Measurements from ENCODE around the gene CDKAL1.

The CDKAL1 gene

DNA sequence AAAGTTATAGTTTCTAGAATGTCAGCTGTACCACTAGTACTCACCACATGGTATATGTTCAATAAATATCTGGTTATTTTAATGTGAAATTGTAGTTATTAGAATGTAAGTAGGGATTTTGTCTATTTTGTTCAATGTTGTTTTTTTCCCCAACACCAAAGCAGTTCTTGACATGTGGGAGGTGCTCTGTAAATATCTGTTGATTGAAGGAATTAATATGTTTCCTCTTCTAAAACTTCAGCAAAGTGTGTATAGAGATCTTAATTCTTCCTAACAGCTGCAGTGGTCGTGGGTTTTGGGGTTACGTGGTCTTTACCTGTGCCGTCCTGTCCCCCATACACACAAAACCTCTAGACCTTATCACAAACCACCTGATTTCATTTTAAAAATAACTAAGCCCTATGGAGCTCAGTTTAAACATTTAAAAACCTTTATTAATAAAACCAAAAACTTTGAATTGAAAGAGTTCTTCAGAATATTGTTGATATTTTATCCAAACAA is 587.4 kb downstream of the CDKAL1 start:
- no peak overlapping the region for H3K4me3 ChIP-seq (ENCODE audit: low read depth, low read length)

DNA sequence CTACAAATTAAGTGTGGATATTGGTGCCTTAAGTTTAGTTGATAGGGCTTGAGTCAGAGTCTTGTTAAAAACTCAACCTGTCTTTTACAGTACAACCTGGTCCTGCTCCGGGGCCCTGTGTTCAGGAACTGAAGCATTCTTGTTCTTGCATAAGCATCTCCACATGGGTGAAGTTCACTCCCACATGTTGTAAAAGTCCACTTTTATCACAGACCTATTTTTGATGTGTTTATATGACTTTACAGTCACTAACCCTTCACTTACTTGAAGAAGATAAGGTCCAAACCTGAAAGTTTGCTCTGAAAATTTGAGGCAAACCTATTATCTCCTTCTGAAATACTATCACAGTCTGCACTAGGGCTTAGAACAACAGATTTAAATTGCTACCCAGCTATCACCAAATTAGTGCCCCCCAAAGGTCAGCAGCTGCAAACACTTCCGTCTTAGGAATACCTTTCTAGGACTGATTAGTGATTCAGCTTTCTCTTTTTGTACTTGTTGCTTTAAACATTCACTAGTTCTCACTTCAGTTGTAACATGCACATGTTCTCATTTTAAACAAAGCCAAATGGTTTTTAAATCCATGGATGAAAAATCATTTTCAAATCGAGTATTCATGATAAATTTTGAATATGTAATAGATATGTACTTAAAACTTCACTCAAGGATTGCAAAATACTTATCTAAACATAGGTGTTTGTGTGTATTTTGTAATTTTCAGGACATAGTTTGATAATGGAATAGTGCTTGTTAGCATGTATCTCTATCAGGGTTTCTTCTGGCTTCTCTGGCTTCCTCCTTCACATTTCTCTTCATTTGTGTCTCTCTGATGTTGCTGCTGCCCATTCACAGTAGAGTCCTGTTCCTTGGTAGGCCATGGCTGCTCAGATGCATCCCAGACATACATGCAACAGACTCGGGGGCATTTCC is 589.5 kb downstream of the CDKAL1 start:
- no peak overlapping the region for H3K4me3 ChIP-seq (ENCODE audit: low read depth, low read length)

DNA sequence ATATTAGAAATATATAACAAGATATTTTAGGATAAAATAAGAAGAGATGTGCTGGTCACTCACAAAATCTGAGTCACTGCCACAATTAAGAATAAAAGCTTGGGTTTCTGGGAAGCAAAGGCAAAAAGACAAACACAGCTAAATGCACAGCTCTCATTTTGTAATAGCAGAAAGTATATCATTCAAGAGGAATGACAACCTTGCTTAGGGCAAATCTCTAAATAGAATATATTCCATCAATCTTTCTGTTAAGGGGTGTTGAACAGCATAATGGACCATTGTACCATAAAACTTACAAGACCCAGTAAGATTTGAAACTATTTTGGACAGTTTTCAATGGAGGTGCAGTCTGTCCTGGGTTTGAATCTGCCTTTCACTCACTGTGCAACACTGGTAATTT is 594.3 kb downstream of the CDKAL1 start:
- no peak overlapping the region for H3K4me3 ChIP-seq (ENCODE audit: low read depth, low read length)

DNA sequence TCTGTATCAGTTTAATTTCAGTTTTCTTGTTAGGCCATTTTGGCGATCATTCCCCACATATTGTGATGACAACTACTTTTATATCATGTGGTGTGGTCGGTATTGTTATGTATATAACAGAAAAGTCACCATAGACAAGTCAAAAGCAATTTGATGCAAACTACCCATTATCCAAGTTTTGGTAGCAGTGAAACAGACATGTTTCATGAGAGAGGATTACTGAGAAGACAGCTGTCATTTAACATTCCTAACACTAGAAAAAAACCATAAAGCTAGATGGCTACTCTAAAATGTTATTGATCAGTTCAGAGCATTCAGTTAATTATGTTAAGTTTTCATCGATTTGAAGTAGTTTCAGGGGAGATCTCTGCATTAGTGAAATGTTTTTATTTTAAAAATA is 597.1 kb downstream of the CDKAL1 start:
- H3K4me3 ChIP-seq (ENCODE audit: low read depth, low read length) = no peak overlapping the region

DNA sequence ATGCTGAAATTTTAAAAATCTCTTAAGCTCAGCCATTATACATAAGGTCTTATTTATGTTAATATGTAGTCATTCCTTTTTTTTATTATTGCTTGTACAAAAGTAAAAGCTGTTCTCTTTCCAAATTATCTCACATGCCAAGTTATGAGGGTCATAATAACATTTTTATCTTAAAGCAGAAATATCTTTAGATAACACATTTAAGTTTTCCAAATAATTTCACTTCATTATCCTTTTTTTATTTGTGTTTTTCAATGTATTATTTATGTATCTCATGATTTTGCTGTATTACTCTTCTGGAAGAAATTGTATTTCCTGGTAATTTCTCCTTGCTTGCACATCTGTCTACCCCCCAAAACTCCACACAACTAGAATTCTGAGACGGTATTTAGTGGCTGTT is 598.2 kb downstream of the CDKAL1 start:
- no peak overlapping the region for H3K4me3 ChIP-seq (ENCODE audit: low read depth, low read length)

DNA sequence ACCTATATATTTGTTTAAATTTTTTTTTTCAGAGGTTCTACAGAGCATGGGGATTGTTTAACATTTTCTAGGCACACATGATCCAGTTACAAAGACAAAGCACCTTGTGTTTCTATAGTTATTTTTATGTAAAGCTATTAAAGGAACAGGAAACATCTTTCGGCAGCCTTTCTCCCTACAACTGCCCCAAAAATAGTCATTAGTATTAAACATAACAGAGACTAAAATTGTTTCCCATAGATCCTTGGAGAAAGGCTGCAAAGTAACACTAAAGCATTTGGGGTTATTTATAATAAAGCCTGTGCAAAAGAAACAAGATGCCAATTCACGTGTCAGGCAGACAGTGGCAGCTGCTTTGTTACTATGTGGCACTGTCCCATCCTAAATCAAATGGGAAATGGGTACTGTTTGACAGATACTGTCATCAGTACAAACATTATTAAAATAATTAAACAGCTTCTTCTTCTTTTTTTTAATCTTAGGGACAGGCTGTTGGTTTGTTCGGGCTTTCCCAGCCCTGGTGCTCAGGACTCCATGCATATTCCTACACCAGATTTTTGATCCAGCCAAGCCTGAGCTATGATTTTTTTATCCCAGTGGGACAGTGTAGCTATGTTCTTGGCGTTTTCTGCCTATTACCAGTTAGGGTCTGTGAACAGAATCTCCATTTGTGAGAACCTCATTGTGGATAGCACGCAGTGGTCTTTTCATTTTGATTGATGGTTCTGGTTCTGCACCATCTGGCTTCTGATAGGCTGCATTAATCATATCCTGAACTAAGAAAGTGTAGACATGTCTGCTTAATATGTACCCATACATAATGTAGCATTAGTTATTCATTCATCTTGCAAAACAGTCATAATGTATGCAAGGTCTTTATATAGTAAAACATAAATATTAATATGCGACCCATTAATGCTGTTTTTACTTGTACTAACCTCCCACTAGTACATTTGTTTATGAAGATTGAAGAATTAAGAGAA is 598.9 kb downstream of the CDKAL1 start:
- H3K4me3 ChIP-seq (ENCODE audit: low read depth, low read length) = no peak overlapping the region

DNA sequence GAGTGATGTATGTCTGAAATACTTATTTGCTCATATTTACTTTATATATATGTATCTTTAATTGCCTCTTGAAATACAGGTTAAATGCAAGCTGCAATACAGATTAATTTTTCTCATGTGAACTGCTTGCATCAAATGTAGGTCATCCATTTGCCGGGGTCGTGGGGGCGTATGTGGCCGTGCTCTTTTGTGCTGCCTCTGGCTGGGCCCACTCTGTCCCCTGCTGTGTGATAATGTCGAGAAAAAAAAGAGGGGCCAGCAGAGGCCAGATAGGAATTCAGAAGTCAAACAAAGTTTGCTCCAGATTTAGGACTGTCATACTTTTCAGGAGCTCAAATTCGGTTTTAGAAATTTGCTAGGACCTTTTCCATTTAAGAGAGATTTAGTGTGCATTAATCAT is 599.6 kb downstream of the CDKAL1 start:
- no peak overlapping the region for H3K4me3 ChIP-seq (ENCODE audit: low read depth, low read length)

DNA sequence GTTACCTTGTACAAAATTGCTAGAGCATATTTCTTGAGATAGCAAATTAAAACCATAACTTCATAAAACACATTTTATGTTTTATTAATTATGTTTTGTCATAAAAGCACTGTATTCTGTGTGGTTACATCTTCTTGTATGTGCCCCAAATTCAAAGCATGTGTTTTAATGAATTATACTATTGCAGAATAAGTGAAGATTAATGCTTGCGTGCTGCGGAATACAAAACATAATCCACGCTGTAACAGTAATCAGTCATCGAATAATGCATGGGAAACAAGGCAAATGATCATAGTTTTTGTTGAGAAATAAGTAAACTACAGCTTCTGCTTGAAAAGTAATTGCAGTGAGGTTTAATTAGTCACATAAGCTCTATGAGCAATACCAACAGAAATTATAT is 600.1 kb downstream of the CDKAL1 start:
- no peak overlapping the region for H3K4me3 ChIP-seq (ENCODE audit: low read depth, low read length)

DNA sequence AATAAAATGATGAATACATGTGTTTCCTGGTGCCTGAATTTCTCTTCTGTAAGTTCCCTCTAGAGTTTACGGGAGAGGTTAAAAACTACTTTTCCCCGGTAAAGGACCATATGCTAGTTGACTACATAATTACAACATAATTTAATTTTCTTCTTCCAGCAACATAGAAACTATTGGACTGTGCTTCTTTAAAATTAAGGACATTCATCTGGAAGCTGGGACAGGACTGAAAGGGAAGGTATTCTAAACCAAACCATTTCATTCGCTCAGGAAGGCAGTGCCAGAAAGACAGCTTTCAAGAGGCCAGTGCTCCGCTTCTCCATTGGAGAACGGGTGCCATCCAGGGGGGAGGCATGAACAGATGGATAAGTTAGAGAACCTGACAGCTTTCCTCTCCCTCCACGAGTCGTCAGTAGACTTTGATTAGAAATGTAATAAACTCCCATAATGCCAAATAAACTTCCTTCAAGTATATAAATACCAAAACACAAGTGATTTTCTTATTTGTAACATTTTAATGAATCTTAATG is 601.3 kb downstream of the CDKAL1 start:
- H3K4me3 ChIP-seq (ENCODE audit: low read depth, low read length) = no peak overlapping the region

DNA sequence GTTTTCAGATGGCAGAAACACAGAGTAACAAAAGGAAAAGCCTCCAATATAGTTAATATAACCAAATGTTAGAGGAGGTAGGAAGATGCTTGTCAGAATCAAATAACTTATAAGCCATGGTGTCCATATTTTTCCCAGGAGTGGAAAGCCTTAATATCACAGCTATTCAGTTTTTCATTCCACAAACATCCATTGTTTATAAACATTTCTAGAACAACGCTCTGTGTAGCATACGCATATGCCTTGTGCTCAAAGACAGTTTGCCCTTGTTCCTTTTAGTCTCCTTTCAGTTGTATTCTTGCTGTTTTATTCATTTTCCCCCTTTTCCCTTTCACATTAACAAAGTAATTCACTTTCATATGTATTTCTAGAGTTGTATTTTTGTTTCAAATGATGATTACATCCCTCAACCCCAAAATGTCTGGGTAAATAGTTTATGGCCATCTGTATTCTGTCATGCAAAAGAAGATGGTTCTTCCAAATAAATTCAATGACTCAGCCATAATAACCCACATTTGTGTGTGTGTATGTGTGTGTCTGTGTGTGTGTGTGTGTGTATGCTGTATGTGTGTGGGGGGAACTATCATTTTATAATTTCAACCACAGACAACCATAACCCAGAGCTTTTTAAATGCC is 603.6 kb downstream of the CDKAL1 start:
- no peak overlapping the region for H3K4me3 ChIP-seq (ENCODE audit: low read depth, low read length)

DNA sequence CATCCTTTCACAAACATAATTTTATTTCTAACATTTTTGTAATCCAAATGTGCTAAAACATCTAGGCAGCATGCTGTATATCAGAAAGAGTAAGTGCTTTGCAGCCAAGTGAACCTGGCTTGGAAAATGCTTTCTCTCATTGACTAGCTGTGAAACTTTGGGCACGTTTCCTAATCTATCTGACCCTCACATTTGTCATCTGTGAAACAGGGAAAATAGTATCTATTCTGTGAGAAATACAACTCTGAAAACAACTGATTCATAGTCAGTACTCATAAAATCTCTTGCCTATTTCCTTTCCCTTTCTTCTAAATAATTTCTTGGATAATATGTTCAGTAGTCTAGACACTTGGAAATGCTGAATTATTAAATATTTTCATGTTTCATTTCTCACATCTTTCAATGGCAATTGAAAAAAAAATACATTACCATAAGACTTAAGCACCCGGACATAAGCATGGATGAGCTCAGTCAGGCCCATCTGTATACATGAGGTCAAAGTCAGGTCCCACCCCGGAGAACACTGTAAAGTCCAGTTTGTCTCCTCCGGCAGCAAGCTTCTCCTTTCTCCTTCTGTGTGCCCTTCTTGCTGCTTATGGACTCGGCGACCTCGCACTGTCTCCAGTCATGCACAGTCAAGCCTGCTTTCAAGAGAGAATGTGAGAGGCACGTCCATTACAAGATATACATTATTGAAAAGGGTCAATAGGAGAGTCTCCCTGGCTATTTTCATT is 604.2 kb downstream of the CDKAL1 start:
- no peak overlapping the region for H3K4me3 ChIP-seq (ENCODE audit: low read depth, low read length)

DNA sequence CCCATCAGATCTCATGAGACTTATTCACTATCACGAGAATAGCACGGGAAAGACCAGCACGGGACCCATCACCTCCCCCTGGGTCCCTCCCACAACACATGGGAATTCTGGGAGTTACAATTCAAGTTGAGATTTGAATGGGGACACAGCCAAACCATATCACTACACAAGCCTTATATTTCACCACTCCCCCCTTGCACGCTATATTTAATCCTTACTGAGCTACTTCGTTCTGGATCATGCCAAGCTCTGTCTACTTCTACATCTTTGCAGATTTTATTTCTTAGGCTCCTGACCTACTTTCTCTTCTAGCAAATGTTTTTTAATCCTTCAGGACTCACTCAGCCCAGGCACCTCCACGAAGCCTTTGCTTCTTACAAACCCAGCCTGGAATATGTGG is 606.7 kb downstream of the CDKAL1 start:
- no peak overlapping the region for H3K4me3 ChIP-seq (ENCODE audit: low read depth, low read length)

DNA sequence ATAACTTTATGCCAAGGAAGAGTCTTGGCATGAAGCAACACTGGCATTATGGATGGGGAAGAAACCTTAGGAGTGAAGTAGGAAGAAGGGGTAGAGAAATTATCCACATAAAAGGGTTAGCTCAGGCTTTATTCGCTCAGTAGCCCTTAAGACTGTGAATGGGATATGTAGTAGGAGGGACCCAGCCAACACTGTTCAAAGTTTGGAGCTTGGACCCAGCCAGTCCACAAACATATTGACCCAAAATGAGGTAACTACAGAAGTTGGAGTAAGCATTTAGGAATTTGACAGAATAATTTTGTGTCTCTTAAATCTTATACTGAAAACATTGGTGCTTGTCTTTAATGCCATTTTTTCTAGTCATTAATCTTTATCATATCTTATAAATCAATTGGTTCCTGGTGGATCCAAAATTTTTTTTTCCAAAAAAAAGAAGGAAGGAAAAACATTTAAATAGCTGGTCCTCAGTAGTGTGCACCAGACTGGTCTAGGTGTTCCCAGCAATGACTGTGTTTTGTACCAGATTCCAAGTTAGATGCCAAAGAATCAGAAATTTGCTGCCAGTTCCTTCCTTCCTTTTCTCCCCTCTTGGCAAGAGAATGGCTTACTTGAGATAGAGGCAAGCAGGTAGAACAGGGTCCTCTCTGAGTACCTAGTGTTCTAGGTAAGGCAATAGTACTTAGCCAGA is 607.5 kb downstream of the CDKAL1 start:
- H3K4me3 ChIP-seq (ENCODE audit: low read depth, low read length) = no peak overlapping the region

DNA sequence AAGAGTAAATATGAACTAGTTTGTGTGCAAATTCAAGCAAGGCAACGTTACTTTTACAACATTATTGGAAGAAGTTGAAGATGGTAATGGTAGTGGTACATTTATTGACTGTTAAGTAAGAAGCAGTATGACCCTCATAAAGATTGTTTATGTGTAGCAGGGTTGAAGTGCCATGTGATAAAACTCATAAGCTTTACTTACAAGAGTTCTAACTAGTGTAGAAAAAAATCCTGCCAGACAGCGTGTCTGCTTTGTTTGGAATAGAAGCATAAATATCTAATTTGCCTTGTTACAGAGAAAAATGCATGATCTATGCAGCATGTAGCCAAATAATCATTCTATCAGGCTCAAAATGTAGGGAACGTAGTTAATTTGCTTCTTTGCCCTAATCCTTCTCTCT is 608.5 kb downstream of the CDKAL1 start:
- no peak overlapping the region for H3K4me3 ChIP-seq (ENCODE audit: low read depth, low read length)

DNA sequence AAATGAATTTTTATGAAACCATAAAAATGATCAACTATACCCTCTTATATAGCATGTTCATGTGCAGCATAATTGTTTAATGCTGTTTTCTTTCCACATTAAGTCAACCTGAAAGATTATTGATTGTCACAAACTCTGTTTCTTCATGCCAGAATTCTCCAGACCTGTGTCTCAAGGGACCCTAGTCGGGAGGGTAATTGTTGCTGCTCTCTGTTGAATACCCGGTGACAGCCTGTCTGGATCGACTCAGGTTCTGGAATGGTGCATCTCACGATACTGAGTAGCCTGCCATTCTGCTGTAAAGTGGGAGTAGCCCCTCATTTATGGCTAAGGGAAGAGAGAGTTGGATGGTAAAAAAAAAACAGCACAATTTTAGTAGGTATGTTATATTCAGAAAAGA is 609.4 kb downstream of the CDKAL1 start:
- H3K4me3 ChIP-seq (ENCODE audit: low read depth, low read length) = no peak overlapping the region

DNA sequence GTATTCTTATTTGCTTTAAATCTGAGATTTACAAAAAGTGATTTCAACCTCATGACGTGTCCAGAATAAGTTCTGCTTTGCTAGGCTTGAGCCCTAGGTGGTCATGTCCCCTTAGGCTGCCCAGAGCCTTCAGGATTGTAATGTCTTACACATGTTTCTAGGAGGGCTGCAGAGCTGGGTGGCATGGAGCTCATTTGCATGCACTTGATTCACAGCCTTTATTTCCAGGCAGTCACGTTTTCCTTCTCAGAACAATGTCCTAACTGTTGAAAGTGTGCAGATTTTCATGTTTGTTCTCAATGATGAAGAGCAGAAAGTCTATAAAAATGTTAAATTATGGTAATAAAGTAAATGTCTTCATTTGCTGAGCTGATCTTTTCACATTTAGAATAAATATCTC is 610.7 kb downstream of the CDKAL1 start:
- no peak overlapping the region for H3K4me3 ChIP-seq (ENCODE audit: low read depth, low read length)

DNA sequence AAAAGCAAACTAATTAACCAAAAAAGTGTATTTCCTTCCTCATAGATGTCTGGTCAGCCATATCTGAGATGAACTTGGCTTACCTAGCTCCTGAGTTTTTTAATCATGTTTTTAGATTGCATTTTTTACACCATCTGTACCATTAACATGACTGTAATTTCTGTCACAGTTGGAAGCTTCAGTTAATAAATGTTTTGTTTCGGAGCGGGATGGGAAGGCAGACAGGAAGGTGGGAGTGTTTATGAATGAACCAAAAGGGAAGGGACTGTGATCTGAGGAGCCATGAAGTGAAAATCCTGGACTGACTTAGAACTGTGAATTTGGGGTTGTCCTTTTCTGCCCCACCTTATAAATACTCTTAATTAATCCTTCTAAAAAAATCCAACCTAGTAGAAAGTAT is 613.7 kb downstream of the CDKAL1 start:
- H3K4me3 ChIP-seq (ENCODE audit: low read depth, low read length) = no peak overlapping the region

DNA sequence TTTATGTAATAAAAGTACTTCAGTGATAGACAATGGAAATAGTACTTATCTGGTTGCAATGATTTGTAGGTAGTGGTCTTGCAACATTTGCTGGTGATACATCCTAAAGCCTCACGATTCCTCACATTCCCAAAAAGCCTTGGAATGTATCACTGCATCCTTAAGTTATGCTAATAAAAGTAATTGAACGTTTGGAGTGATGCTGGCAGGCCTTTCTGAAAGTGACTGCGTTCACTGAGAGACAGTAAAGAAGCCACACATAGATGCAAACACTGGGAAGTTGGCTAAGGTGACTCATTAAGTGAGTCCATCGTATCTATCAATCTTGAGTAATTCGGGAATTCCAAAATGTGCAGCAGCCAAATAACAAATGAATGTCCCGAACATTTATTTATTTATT is 615.2 kb downstream of the CDKAL1 start:
- H3K4me3 ChIP-seq (ENCODE audit: low read depth, low read length) = no peak overlapping the region

DNA sequence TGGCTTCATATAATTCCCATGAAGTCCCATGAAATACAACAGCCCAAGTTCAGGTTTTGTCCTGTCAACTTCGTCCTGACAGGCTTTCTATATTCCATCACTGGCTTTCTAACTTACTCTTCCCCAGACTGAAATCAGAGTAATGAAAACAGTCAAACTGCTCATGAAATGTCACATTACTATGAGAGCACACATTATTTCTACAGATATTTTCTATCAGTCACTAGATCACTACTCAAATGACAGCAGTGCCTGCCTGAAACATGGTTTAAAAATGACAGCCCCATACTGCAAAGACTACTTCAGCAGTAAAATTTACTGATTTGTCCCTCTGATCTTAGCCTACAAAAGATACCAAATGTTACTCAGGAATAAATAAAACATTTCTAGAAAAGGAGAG is 616.4 kb downstream of the CDKAL1 start:
- no peak overlapping the region for H3K4me3 ChIP-seq (ENCODE audit: low read depth, low read length)

DNA sequence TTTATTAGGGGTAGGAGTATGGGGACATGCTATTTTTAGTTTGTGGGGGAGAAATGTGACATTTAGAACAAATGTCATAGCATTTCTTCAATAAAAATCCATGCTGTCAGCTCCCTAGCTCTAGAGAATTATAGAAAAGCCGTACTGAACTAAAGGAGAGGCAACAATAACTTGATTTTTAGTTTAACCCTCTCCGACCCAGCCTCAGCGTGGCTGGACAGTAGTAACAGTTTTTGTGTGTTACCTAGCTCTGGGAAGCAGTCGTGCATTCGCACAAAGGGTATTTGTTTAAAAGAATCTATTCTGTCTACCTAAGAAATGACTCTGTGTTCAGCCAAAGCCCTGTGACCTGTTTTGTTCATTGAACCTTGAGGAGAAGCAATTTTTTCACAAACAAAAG is 616.9 kb downstream of the CDKAL1 start:
- H3K4me3 ChIP-seq (ENCODE audit: low read depth, low read length) = no peak overlapping the region
